ENCODE data around the gene CFAP70.
A peak's percentile ranks its signal among the peaks of the same experiment; 100 is the strongest.
"Not testable (repeated sequence)": the region's sequence is repeated elsewhere in the genome, so short reads cannot be mapped to it uniquely, and the experiment has no call there.

CFAP70 gene

DNA sequence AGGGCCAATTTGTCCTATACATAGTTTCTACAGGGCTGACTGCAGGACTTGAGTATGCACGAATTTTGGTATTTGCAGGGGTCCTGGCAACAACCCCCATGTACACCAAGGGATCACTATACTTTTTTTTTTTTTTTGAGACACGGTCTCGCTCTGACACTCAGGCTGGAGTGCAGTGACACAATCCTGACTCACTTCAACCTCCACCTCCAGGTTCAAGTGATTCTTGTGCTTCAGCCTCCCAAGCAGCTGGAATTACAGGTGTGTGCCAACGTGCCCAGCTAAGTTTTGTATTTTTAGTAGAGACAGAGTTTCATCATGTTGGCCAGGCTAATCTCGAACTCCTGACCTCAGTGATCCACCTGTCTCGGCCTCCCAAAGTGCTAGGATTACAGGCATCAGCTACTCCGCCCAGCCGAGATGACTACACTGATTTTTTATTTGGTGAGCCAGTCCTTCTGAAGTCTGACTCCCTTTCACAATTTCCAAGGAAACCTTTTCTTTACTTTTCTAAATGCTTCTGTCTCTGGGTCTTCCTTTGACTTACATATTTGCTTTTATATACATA, 19.8 kb downstream of the CFAP70 start:
- no peak for DNase-seq

GRCh38 chr10:73333202-73333601, 25.5 kb downstream of the CFAP70 start:
- DNase-seq, result no peak

GRCh38 chr10:73332379-73332778, 26.3 kb downstream of the CFAP70 start:
- no peak for DNase-seq

DNA sequence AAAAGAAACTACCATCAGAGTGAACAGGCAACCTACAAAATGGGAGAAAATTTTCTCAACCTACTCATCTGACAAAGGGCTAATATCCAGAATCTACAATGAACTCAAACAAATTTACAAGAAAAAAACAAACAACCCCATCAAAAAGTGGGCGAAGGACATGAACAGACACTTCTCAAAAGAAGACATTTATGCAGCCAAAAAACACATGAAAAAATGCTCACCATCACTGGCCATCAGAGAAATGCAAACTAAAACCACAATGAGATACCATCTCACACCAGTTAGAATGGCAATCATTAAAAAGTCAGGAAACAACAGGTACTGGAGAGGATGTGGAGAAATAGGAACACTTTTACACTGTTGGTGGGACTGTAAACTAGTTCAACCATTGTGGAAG, 30.1 kb downstream of the CFAP70 start:
- not testable (repeated sequence) for DNase-seq

GRCh38 chr10:73325290-73325689, 33.4 kb downstream of the CFAP70 start:
- not testable (repeated sequence) for DNase-seq

- not testable (repeated sequence) for DNase-seq
Measured at GRCh38 chr10:73323582-73323981, 35.1 kb downstream of the CFAP70 start.

GRCh38 chr10:73310475-73310874, 48.2 kb downstream of the CFAP70 start:
- no peak for DNase-seq

- no peak for DNase-seq
Measured at GRCh38 chr10:73307203-73307800, 51.4 kb downstream of the CFAP70 start.

- no peak for DNase-seq
Measured at GRCh38 chr10:73306171-73306708, 52.4 kb downstream of the CFAP70 start.

DNA sequence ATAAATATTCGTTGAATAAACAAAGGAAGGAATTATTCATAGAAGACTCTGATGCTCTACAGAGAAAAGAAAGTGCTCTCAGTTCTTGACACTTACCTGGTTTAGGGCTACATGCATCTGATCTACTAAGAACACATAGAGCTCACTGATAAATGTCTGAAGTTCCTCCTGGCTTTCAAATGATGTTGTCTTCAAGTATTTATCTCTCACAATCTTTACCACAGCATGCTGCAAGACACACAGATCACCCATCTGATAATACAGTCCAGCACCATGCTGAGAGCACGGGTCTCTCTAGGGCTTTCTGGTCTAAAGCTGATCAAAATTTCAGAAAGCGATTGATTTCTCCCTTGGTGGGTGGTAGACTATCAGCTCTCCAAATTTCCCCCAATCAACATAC, 61.7 kb downstream of the CFAP70 start:
- DNase-seq, result no peak

GRCh38 chr10:73293461-73293860, 65.2 kb downstream of the CFAP70 start:
- DNase-seq, result no peak

DNA sequence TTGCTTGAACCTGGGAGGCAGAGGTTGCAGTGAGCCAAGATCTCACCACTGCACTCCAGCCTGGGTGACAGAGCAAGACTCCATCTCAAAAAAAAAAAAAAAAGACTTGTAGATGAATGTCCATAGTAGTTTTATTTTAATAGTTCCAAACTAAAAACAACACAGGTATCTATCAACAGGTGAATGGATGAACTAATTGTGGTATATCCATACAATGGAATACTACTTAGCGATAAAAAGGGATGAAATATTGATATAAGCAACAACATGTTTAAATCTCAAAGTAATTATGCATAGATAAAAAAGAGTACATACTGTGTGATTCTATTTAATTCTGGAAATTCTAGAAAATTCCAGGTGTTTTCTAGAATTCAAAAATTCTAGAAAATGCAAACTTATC, 68.7 kb downstream of the CFAP70 start:
- no peak for DNase-seq

DNA sequence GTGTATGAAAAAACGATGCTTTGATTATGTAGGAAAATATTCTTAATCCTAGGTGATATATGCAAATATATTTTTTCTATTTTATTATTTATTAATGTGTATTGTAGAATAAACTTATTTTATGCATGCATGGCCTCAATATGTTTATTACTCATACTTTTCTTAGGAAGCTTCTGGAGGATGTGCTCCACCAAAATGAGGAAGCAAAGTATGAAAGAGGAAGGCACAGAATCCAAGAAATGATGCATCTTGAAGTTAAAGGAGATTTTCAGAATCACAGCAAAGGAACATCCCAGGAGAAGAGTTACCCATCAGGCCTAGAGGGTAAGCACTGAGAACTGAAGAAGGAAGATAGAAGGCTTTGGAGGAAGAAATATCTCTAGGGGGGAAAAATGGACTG, 71.2 kb downstream of the CFAP70 start:
- DNase-seq, result no peak

GRCh38 chr10:73281097-73281496, 77.6 kb downstream of the CFAP70 start:
- no peak for DNase-seq

DNA sequence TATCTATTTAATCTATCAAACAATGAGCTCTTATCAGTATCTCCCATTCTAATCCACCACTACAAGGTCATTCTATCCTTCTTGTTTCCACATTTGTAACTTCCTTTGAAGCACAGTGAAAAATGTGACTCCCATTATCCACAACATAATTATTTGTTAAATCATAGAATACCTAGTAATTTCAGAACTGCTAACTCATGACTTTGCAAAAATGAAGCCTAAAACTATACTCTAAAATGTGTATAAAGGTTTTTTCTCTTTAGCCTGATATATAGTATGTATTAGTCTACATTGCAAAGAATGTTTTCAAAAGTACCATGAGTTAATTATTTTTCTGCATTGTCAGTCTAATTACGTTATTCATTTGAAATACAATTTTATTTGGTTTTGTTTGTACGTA, 94.2 kb downstream of the CFAP70 start:
- no peak for DNase-seq

GRCh38 chr10:73263693-73264347, 94.8 kb downstream of the CFAP70 start:
- DNase-seq, result no peak

GRCh38 chr10:73262880-73263555, 95.6 kb downstream of the CFAP70 start:
- no peak for DNase-seq

DNA sequence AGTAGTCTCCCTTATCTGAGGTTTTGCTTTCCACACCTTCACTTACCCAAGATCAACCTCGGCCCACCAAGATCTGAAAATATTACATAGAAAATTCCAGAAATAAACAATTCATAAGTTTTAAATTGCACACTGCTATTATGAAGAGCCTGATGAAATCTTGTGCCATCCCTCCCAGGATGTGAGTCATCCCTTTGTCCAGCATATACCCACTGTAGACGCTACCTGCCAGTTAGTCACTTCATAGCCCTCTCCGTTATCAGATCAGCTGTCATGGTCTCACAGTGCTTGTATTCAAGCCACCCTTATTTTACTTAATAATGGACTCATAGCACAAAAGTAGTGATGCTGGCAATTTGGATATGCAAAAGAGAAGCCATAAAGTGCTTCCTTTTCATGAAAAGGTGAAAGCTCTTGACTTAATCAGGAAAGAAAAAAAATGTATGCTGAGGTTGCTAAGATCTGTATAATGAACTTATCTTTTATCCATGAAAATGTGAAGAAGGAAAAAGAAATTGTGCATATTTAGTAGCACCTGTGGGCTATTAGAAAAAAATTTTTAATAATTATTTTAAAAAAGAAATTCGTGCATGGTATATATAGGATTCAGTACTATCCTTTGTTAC, 96.4 kb downstream of the CFAP70 start:
- no peak for DNase-seq

GRCh38 chr10:73261362-73261995, 97.2 kb downstream of the CFAP70 start:
- DNase-seq, result no peak

GRCh38 chr10:73258612-73259011, 100.1 kb downstream of the CFAP70 start:
- DNase-seq, result not testable (repeated sequence)

GRCh38 chr10:73253225-73253555, 105.5 kb downstream of the CFAP70 start:
- no peak for DNase-seq

DNA sequence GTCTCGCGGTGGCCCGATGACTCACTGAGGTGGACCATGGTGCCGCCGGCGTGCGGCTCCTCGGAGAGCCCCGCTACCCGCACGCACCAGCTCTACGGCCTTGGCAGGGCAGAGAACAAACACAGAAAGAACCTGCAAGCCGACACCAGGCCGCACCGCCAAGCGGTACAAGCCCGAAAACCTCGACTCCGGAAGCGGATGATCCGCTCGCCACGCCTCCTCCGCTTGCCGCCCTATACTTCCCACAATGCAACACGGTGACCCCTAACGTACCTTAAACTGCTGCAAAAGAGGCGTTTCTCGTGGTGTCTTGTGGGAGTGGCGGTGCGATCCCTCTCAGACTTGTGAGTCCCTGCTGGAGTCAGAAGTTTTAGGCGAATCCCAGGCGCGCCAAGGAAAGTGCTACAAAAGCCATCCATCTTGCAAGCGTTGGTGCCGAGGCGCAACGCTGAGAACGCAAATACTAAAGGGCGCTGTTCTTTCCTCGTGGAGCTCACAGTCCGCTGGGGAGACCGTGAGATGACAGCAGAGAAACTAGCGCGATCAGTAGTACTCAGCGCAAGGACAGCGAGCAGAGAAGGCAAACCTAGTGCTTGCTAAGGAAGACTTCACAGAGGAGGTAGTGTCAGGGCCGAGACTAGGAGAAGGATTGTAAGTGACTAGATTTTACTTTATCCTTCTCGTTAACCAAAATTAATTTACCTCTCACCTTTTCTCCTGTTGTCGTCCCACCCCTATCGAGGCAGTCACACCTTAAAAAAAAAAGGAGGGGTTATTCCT, 106.0 kb downstream of the CFAP70 start, which contains the start of gene MRPS16:
MRPS16 (minus strand) TSS at position 200 of the 780 bp plus-strand sequence; CDS start at position 38, 162 bp downstream.
- peak; percentile 97 for DNase-seq
